ENCODE results near the gene GUCY2F. TPM values are rescaled to one million over a fixed set of nuclear protein-coding genes. Genes with fewer than 3 reads are reported as not detected.

Gene GUCY2F
- total RNA-seq, 1 experiment from 2014 or later, result 0.09 TPM

- no peaks in the 10 kb centered on the region for H3K36me3 Mint-ChIP-seq
- H3K4me3 Mint-ChIP-seq, result no peak overlapping the region
- no peaks in the 10 kb centered on the region for H3K9me3 Mint-ChIP-seq
- DNase-seq (ENCODE audit: low spot score) (no peak), ATAC-seq (no peak)
- H3K27ac Mint-ChIP-seq, result no peak overlapping the region
- TF ChIP-seq ELF4 (CRISPR knock-in tag; IDR thresholded peaks at IDR 0.05; ENCODE audit: low read depth) (no peak), ATF3 (CRISPR knock-in tag; conservative IDR thresholded peaks at IDR 0.05) (no peak), CBFB (CRISPR knock-in tag; IDR thresholded peaks at IDR 0.05; ENCODE audit: low read depth) (no peak), E2F1 (CRISPR knock-in tag; IDR thresholded peaks at IDR 0.05) (no peak), HMGA2 (CRISPR knock-in tag; IDR thresholded peaks at IDR 0.05) (no peak), AFF4 (CRISPR knock-in tag; IDR thresholded peaks at IDR 0.05; ENCODE audit: borderline replicate concordance) (no peak), ZNF512 (CRISPR knock-in tag; IDR thresholded peaks at IDR 0.05; ENCODE audit: borderline replicate concordance) (no peak), ZNF425 (CRISPR knock-in tag; conservative IDR thresholded peaks at IDR 0.05) (no peak), GTF2I (CRISPR knock-in tag; conservative IDR thresholded peaks at IDR 0.05) (no peak), ZNF416 (CRISPR knock-in tag; IDR thresholded peaks at IDR 0.05) (no peak), CREB1 (CRISPR knock-in tag; IDR thresholded peaks at IDR 0.05) (no peak), ZNF121 (CRISPR knock-in tag; IDR thresholded peaks at IDR 0.05) (no peak), JUN (CRISPR knock-in tag; IDR thresholded peaks at IDR 0.05) (no peak), MXD4 (CRISPR knock-in tag; IDR thresholded peaks at IDR 0.05; ENCODE audit: borderline replicate concordance) (no peak), ZNF671 (CRISPR knock-in tag; IDR thresholded peaks at IDR 0.05) (no peak), MYBL2 (CRISPR knock-in tag; IDR thresholded peaks at IDR 0.05) (no peak), SMAD3 (CRISPR knock-in tag; IDR thresholded peaks at IDR 0.05; ENCODE audit: borderline replicate concordance) (no peak), FOXP1 (CRISPR knock-in tag; IDR thresholded peaks at IDR 0.05; ENCODE audit: borderline replicate concordance) (no peak)
- POLR2A ChIA-PET, result no interaction called here
- CTCF ChIA-PET, result interaction anchor here (0.8 to 3.7 kb wide), 13 partner anchors 11 to 785 kb away, joined by 3 to 79 read pairs (median 5); partner anchors contain the start of genes KCNE5 and NXT2
- H3K4me1 Mint-ChIP-seq, result no peaks in the 10 kb centered on the region
- no peaks in the 10 kb centered on the region for H3K27me3 Mint-ChIP-seq (ENCODE audit: low read depth)
These were observed 3.0 kb upstream of the GUCY2F start for GRCh38 chrX:109484886-109485285.
